H9 (cell line): ENCODE results near the gene CLIC3. TPM values are rescaled to one million over a fixed set of nuclear protein-coding genes. Genes with fewer than 3 reads are reported as not detected.

Experiments used
- DNase-seq: peaks from one replicate; pipeline ENCODE4 v3.0.0-alpha.2; 2017
- H2AFZ ChIP-seq: one replicate; pipeline ENCODE4 v1.6.1; 2013; ENCODE audit warnings: mild to moderate bottlenecking, low read length, control low read depth, moderate library complexity
- H2AK5ac ChIP-seq: 2 replicates; pipeline ENCODE4 v1.6.1; 2013; ENCODE audit warnings: low read length, control low read depth, mixed read lengths; ENCODE audit not compliant: insufficient read length
- H2BK120ac ChIP-seq: one replicate; pipeline ENCODE4 v1.6.1; 2013; ENCODE audit warnings: low read depth, mild to moderate bottlenecking, low read length, control low read depth, inconsistent platforms; ENCODE audit not compliant: poor library complexity, severe bottlenecking
- H2BK12ac ChIP-seq: 2 replicates; pipeline ENCODE4 v1.6.1; 2013; ENCODE audit warnings: low read length, control low read depth, mixed read lengths, low read depth; ENCODE audit not compliant: insufficient read length
- H2BK15ac ChIP-seq: 2 replicates; pipeline ENCODE4 v1.6.1; 2013; ENCODE audit warnings: low read depth, low read length, control low read depth
- H2BK20ac ChIP-seq: one replicate; pipeline ENCODE4 v1.6.1; 2013; ENCODE audit warnings: low read depth, mild to moderate bottlenecking, low read length, control low read depth, inconsistent platforms; ENCODE audit not compliant: poor library complexity, severe bottlenecking
- H2BK5ac ChIP-seq: 2 replicates; pipeline ENCODE4 v1.6.1; 2013; ENCODE audit warnings: low read length, control low read depth, mixed read lengths; ENCODE audit not compliant: insufficient read length
- H3K14ac ChIP-seq: 2 replicates; pipeline ENCODE4 v1.6.1; 2013; ENCODE audit warnings: low read length, control low read depth; ENCODE audit not compliant: insufficient read depth
- H3K18ac ChIP-seq: 2 replicates; pipeline ENCODE4 v1.6.1; 2013; ENCODE audit warnings: low read depth, mild to moderate bottlenecking, mixed read lengths, low read length, control low read depth; ENCODE audit not compliant: insufficient read length
- H3K23ac ChIP-seq: 2 replicates; pipeline ENCODE4 v1.6.1; 2013; ENCODE audit warnings: low read length, control low read depth, mixed read lengths, low read depth; ENCODE audit not compliant: insufficient read length
- H3K23me2 ChIP-seq: 2 replicates; pipeline ENCODE4 v1.6.1; 2013; ENCODE audit warnings: low read depth, mild to moderate bottlenecking, mixed read lengths, low read length, control low read depth; ENCODE audit not compliant: insufficient read length, poor library complexity, severe bottlenecking
- H3K27ac ChIP-seq: 2 replicates; pipeline ENCODE4 v1.5.1; 2013; ENCODE audit warnings: low read length, control low read depth, mixed read lengths, low read depth; ENCODE audit not compliant: insufficient read length
- H3K27me3 ChIP-seq: 2 replicates; pipeline ENCODE4 v1.6.1; 2013; ENCODE audit warnings: low read length, control low read depth, inconsistent platforms; ENCODE audit not compliant: insufficient read depth
- H3K4ac ChIP-seq: 2 replicates; pipeline ENCODE4 v1.6.1; 2013; ENCODE audit warnings: low read depth, mild to moderate bottlenecking, control low read depth, inconsistent platforms, low read length, moderate library complexity
- H3K4me1 ChIP-seq: 2 replicates; pipeline ENCODE4 v1.6.1; 2013; ENCODE audit warnings: low read length, control low read depth, inconsistent platforms; ENCODE audit not compliant: insufficient read depth
- H3K4me2 ChIP-seq: 2 replicates; pipeline ENCODE4 v1.6.1; 2013; ENCODE audit warnings: low read length, control low read depth, mixed read lengths; ENCODE audit not compliant: insufficient read length, insufficient read depth
- H3K56ac ChIP-seq: 2 replicates; pipeline ENCODE4 v1.6.1; 2013; ENCODE audit warnings: low read depth, mild to moderate bottlenecking, mixed read lengths, low read length, control low read depth; ENCODE audit not compliant: insufficient read length
- H3K79me1 ChIP-seq: 2 replicates; pipeline ENCODE4 v1.6.1; 2013; ENCODE audit warnings: low read depth, mild to moderate bottlenecking, moderate library complexity, low read length, control low read depth, inconsistent platforms; ENCODE audit not compliant: insufficient read depth, poor library complexity, severe bottlenecking
- H3K79me2 ChIP-seq: 2 replicates; pipeline ENCODE4 v1.6.1; 2013; ENCODE audit warnings: low read length, control low read depth, inconsistent platforms; ENCODE audit not compliant: insufficient read depth
- H3K9ac ChIP-seq: 2 replicates; pipeline ENCODE4 v1.6.1; 2013; ENCODE audit warnings: low read length, control low read depth, mixed read lengths; ENCODE audit not compliant: insufficient read length; ENCODE audit errors: extremely low read depth
- H3K9me3 ChIP-seq: one replicate; pipeline ENCODE4 v1.6.1; 2013; ENCODE audit warnings: low read depth, low read length, inconsistent platforms; ENCODE audit not compliant: control insufficient read depth
- H3T11ph ChIP-seq: one replicate; pipeline ENCODE4 v1.6.1; 2013; ENCODE audit warnings: mild to moderate bottlenecking, low read length, control low read depth, inconsistent platforms
- H4K20me1 ChIP-seq: one replicate; pipeline ENCODE4 v1.6.1; 2013; ENCODE audit not compliant: control insufficient read depth, insufficient read length, insufficient read depth
- H4K5ac ChIP-seq: 2 replicates; pipeline ENCODE4 v1.6.1; 2013; ENCODE audit warnings: low read depth, mild to moderate bottlenecking, mixed read lengths, low read length, control low read depth; ENCODE audit not compliant: insufficient read length
- H4K8ac ChIP-seq: replicated peaks from 2 replicates; pipeline ENCODE4 v1.6.1; 2013; ENCODE audit warnings: low read length, control low read depth, mixed read lengths, low read depth; ENCODE audit not compliant: insufficient read length
- H4K91ac ChIP-seq: 2 replicates; pipeline ENCODE4 v1.6.1; 2013; ENCODE audit warnings: low read depth, mild to moderate bottlenecking, moderate library complexity, mixed read lengths, low read length, control low read depth; ENCODE audit not compliant: insufficient read length
- H3K27ac Mint-ChIP-seq, 3 experiments: 2 replicates in 2 of 3; 3 replicates in 1 of 3; pipeline ENCODE4 v1.8.0; 2020 to 2021; ENCODE audit warnings: mixed read lengths in 3 of 3, mild to moderate bottlenecking in 1 of 3, moderate library complexity in 1 of 3
- H3K27me3 Mint-ChIP-seq: 2 replicates; pipeline ENCODE4 v1.8.0; 2021; ENCODE audit warnings: low read depth, mild to moderate bottlenecking, moderate library complexity, mixed read lengths
- H3K36me3 Mint-ChIP-seq, 3 experiments: 2 replicates in 2 of 3; 3 replicates in 1 of 3; pipeline ENCODE4 v1.8.0; 2020 to 2021; ENCODE audit warnings: low read depth in 3 of 3, mixed read lengths in 3 of 3; ENCODE audit not compliant: insufficient read depth in 1 of 3
- H3K4me1 Mint-ChIP-seq, 2 experiments: 2 replicates each; pipeline ENCODE4 v1.8.0; 2020; ENCODE audit warnings: mixed read lengths in 2 of 2
- H3K4me3 Mint-ChIP-seq, 2 experiments: 2 replicates in 1 of 2; 3 replicates in 1 of 2; pipeline ENCODE4 v1.8.0; 2020 to 2021; ENCODE audit warnings: mild to moderate bottlenecking in 2 of 2, mixed read lengths in 2 of 2, moderate library complexity in 1 of 2
- H3K9me3 Mint-ChIP-seq, 2 experiments: 2 replicates in 1 of 2; 3 replicates in 1 of 2; pipeline ENCODE4 v1.8.0; 2020; ENCODE audit warnings: mild to moderate bottlenecking in 2 of 2, mixed read lengths in 2 of 2, moderate library complexity in 1 of 2
- WGBS: extraction: QIAGEN DNeasy Blood & Tissue Kit; methylation state at CpG from one replicate; pipeline ENCODE4 v1.1.7; 2013; ENCODE audit warnings: missing lambda C conversion rate, low lambda C conversion rate, mixed read lengths; ENCODE audit not compliant: insufficient read length; ENCODE audit errors: extremely low coverage; 5-methylcytosine and 5-hydroxymethylcytosine counted together
- total RNA-seq: library from RNA; stranded (reverse); gene quantifications from 2 replicates; pipeline ENCODE4 v1.2.1, GENCODE V29; 2021
- TF ChIP-seq, protein P1 (sequence below): fragments of 200-600 bp; sonication (generic); conservative IDR thresholded peaks from 3 replicates; pipeline ENCODE4 v1.8.0; 2021; ENCODE audit warnings: antibody characterized with exemption, mild to moderate bottlenecking

The CLIC3 gene
- total RNA-seq, 1 experiment from 2014 or later = 0.31 TPM

GRCh38 chr9:136960212-136960937, 36.0 kb downstream of the CLIC3 start:
- no peaks in the 10 kb centered on the region for H3K79me2 ChIP-seq
- no CpG with 5 or more reads among the region's 19 CpGs for WGBS
- H3T11ph ChIP-seq = no peak overlapping the region
- H4K20me1 ChIP-seq = peaks cover 2% of the 10 kb centered on the region
- no peak overlapping the region for H3K4me2 ChIP-seq
- H2BK20ac ChIP-seq = no peak overlapping the region
- H3K4me3 Mint-ChIP-seq = no peak overlapping the region
- no peak overlapping the region for H4K5ac ChIP-seq
- H3K27me3 ChIP-seq = no peaks in the 10 kb centered on the region
- 0 out of 4 replicates have a peak, but pooled peaks cover 0 to 5% of the 10 kb centered on the region in 2 experiments for H3K4me1 Mint-ChIP-seq
- H3K9me3 ChIP-seq = no peaks in the 10 kb centered on the region
- no peak overlapping the region for H3K4ac ChIP-seq
- no peak overlapping the region for H3K27ac Mint-ChIP-seq
- H3K27me3 Mint-ChIP-seq = peaks cover 12% of the 10 kb centered on the region
- H3K9ac ChIP-seq = no peak overlapping the region
- H3K14ac ChIP-seq = no peak overlapping the region
- H2BK12ac ChIP-seq = no peak overlapping the region
- H2BK15ac ChIP-seq = no peak overlapping the region
- no peaks in the 10 kb centered on the region for H3K23me2 ChIP-seq
- H3K9me3 Mint-ChIP-seq = peaks cover 6% of the 10 kb centered on the region in 2 experiments; a peak in 4 of 5 replicates
- no peak overlapping the region for H2BK120ac ChIP-seq
- H3K56ac ChIP-seq = no peak overlapping the region
- no peaks in the 10 kb centered on the region for H3K4me1 ChIP-seq
- no peak overlapping the region for H4K91ac ChIP-seq
- no peak overlapping the region for H3K23ac ChIP-seq
- H4K8ac ChIP-seq = no peak overlapping the region
- DNase-seq = no peak
- H2BK5ac ChIP-seq = no peak overlapping the region
- H3K18ac ChIP-seq = no peak overlapping the region
- H3K79me1 ChIP-seq = no peaks in the 10 kb centered on the region
- H3K27ac ChIP-seq = no peak overlapping the region
- H3K36me3 Mint-ChIP-seq = no peaks in the 10 kb centered on the region; a peak in 1 of 7 replicates
- H2AK5ac ChIP-seq = no peak overlapping the region
- no peak overlapping the region for H2AFZ ChIP-seq
- TF ChIP-seq, protein P1, sequence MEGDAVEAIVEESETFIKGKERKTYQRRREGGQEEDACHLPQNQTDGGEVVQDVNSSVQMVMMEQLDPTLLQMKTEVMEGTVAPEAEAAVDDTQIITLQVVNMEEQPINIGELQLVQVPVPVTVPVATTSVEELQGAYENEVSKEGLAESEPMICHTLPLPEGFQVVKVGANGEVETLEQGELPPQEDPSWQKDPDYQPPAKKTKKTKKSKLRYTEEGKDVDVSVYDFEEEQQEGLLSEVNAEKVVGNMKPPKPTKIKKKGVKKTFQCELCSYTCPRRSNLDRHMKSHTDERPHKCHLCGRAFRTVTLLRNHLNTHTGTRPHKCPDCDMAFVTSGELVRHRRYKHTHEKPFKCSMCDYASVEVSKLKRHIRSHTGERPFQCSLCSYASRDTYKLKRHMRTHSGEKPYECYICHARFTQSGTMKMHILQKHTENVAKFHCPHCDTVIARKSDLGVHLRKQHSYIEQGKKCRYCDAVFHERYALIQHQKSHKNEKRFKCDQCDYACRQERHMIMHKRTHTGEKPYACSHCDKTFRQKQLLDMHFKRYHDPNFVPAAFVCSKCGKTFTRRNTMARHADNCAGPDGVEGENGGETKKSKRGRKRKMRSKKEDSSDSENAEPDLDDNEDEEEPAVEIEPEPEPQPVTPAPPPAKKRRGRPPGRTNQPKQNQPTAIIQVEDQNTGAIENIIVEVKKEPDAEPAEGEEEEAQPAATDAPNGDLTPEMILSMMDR = no peak
